HepG2 (cell line): ENCODE data around the gene CDC42EP1. TPM values are rescaled to one million over a fixed set of nuclear protein-coding genes. Genes with fewer than 3 reads are reported as not detected.

Source experiments
- ARID2 ChIP-seq: sonication (generic); formaldehyde crosslinking; IDR thresholded peaks from 2 replicates; pipeline ENCODE4 v1.8.1; 2022; ENCODE audit warnings: mild to moderate bottlenecking, missing genetic modification reagents, borderline replicate concordance
- ATM ChIP-seq: fragments of 450-650 bp; IDR thresholded peaks from 2 replicates; pipeline ENCODE4 v1.7.1; 2017; ENCODE audit warnings: mild to moderate bottlenecking, borderline replicate concordance
- IKZF4 ChIP-seq: sonication (generic); formaldehyde crosslinking; IDR thresholded peaks from 2 replicates; pipeline ENCODE4 v1.5.1; 2020; ENCODE audit warnings: borderline replicate concordance, mild to moderate bottlenecking, low read depth, missing genetic modification reagents; ENCODE audit errors: not compliant biosample characterization
- KLF11 ChIP-seq: IDR thresholded peaks from 2 replicates; pipeline ENCODE4 v1.6.1; 2016; ENCODE audit warnings: missing compliant biosample characterization
- MAFG ChIP-seq: sonication (generic); formaldehyde crosslinking; IDR thresholded peaks from 2 replicates; pipeline ENCODE4 v1.5.1; 2020; ENCODE audit warnings: mild to moderate bottlenecking, missing genetic modification reagents
- PHB2 ChIP-seq: fragments of 450-650 bp; IDR thresholded peaks from 2 replicates; pipeline ENCODE4 v1.6.1; 2018; ENCODE audit not compliant: partially characterized antibody
- PPARG ChIP-seq: conservative IDR thresholded peaks from 2 replicates; pipeline ENCODE4 v1.6.1; 2016; ENCODE audit warnings: missing biosample characterization, missing genetic modification reagents
- RAD51 ChIP-seq: fragments of 450-650 bp; IDR thresholded peaks from 2 replicates; pipeline ENCODE4 v1.6.1; 2016; ENCODE audit warnings: borderline replicate concordance
- RERE ChIP-seq: IDR thresholded peaks from 2 replicates; pipeline ENCODE4 v1.6.1; 2016; ENCODE audit warnings: low read depth, missing genetic modification reagents, missing compliant biosample characterization
- U2AF2 ChIP-seq: fragments of 200-400 bp; formaldehyde crosslinking; IDR thresholded peaks from 2 replicates; pipeline ENCODE4 v1.6.1; 2017; ENCODE audit warnings: low read depth, mild to moderate bottlenecking, low read length
- ZNF597 ChIP-seq: sonication (generic); formaldehyde crosslinking; IDR thresholded peaks from 2 replicates; pipeline ENCODE4 v1.5.0; 2020; ENCODE audit warnings: missing genetic modification reagents
- polyA plus RNA-seq, 8 experiments: library from polyadenylated mRNA; depleted of rRNA in 3 of 8; stranded (reverse) in 7 of 8; unstranded in 1 of 8; fragments of >200 nt; fragmentation: Illumina TruSeq in 4 of 8; extraction: Trizol in 4 of 8; gene quantifications; 2 replicates each; pipeline versions ENCODE4 v1.2.1 to v1.2.3, GENCODE V29; 2011 to 2016; ENCODE audit warnings: low read depth in 4 of 8, missing spikeins in 1 of 8, mixed read lengths in 1 of 8; ENCODE audit not compliant: insufficient read depth in 1 of 8
- total RNA-seq, 5 experiments: library from RNA; depleted of rRNA; stranded (reverse); fragments of >200 nt; fragmentation: Illumina TruSeq; extraction: Trizol; gene quantifications; 2 replicates each; pipeline ENCODE4 v1.2.3, GENCODE V29; 2016; ENCODE audit warnings: low read depth in 1 of 5
- TF ChIP-seq, protein P1 (sequence below): sonication (generic); formaldehyde crosslinking; IDR thresholded peaks from 2 replicates; pipeline ENCODE4 v1.5.0; 2020; ENCODE audit warnings: mild to moderate bottlenecking, missing genetic modification reagents, moderate library complexity
- TF ChIP-seq, protein P2 (sequence below): sonication (generic); formaldehyde crosslinking; IDR thresholded peaks from 2 replicates; pipeline ENCODE4 v1.5.0; 2020; ENCODE audit warnings: mild to moderate bottlenecking, missing genetic modification reagents
- TF ChIP-seq, protein P3 (sequence below): sonication (generic); formaldehyde crosslinking; IDR thresholded peaks from 2 replicates; pipeline ENCODE4 v1.4.0; 2020; ENCODE audit warnings: missing genetic modification reagents

CDC42EP1 gene
- total and polyA plus RNA-seq, 2 of the 13 experiments (the other 11 are each of a cell fraction or from before 2014, with no cell fraction given), result 17.1 to 29.5 TPM

DNA sequence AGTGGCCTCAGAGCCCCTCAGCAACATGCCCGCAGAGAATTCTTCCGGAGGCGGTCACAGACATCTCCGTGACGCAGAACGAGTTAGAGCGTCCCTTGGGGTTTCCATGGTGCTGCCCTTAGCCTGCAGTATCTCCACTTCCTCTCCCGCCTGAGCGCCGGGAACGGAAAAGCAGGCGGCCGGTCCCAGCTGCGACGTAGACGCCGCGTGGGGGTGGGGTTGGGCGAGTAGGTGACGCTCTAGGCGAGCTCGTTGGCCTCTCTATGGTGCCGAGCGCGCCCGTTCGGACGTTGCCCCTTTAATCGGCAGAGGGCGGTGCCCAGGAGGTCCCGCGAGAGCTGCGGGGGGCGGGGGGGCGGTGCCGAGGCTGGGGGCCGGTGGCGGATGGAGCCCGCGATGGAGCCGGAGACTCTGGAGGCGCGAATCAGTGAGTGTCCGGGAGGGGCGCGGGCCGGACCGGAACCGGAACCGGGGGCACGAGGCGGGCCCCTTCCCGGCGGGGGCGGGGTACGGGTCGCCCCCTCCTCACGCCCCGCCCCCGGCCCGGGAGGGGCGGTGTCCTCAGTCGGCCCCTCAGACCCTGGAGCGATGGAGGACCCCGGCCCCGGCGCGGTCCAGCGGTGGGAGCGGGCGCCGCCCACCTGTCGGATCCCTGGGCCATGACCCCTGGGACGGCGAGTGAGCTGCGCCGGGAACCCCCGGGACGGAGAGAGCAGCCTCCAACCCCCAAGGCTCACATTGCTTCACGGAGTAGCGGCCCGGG is 48.4 kb downstream of the CDC42EP1 start, which contains the start of gene GGA1 (continued):
- TF ChIP-seq ZNF597 (no peak), KLF11 (CRISPR knock-in tag) (no peak), PHB2 (no peak), ATM (no peak), RAD51 (no peak), RERE (CRISPR knock-in tag) (no peak), IKZF4 (no peak), PPARG (CRISPR knock-in tag) (0 out of 2 replicates have a peak, but pooled peaks have one; percentile 7), U2AF2 (no peak), MAFG (CRISPR knock-in tag) (no peak), ARID2 (CRISPR knock-in tag) (no peak)
- TF ChIP-seq, protein P1, sequence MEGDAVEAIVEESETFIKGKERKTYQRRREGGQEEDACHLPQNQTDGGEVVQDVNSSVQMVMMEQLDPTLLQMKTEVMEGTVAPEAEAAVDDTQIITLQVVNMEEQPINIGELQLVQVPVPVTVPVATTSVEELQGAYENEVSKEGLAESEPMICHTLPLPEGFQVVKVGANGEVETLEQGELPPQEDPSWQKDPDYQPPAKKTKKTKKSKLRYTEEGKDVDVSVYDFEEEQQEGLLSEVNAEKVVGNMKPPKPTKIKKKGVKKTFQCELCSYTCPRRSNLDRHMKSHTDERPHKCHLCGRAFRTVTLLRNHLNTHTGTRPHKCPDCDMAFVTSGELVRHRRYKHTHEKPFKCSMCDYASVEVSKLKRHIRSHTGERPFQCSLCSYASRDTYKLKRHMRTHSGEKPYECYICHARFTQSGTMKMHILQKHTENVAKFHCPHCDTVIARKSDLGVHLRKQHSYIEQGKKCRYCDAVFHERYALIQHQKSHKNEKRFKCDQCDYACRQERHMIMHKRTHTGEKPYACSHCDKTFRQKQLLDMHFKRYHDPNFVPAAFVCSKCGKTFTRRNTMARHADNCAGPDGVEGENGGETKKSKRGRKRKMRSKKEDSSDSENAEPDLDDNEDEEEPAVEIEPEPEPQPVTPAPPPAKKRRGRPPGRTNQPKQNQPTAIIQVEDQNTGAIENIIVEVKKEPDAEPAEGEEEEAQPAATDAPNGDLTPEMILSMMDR (CRISPR knock-in tag), result no peak
- TF ChIP-seq, protein P2, sequence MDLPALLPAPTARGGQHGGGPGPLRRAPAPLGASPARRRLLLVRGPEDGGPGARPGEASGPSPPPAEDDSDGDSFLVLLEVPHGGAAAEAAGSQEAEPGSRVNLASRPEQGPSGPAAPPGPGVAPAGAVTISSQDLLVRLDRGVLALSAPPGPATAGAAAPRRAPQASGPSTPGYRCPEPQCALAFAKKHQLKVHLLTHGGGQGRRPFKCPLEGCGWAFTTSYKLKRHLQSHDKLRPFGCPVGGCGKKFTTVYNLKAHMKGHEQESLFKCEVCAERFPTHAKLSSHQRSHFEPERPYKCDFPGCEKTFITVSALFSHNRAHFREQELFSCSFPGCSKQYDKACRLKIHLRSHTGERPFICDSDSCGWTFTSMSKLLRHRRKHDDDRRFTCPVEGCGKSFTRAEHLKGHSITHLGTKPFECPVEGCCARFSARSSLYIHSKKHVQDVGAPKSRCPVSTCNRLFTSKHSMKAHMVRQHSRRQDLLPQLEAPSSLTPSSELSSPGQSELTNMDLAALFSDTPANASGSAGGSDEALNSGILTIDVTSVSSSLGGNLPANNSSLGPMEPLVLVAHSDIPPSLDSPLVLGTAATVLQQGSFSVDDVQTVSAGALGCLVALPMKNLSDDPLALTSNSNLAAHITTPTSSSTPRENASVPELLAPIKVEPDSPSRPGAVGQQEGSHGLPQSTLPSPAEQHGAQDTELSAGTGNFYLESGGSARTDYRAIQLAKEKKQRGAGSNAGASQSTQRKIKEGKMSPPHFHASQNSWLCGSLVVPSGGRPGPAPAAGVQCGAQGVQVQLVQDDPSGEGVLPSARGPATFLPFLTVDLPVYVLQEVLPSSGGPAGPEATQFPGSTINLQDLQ (CRISPR knock-in tag), result 0 out of 2 replicates have a peak, but pooled peaks have one; percentile 17
- TF ChIP-seq, protein P3, sequence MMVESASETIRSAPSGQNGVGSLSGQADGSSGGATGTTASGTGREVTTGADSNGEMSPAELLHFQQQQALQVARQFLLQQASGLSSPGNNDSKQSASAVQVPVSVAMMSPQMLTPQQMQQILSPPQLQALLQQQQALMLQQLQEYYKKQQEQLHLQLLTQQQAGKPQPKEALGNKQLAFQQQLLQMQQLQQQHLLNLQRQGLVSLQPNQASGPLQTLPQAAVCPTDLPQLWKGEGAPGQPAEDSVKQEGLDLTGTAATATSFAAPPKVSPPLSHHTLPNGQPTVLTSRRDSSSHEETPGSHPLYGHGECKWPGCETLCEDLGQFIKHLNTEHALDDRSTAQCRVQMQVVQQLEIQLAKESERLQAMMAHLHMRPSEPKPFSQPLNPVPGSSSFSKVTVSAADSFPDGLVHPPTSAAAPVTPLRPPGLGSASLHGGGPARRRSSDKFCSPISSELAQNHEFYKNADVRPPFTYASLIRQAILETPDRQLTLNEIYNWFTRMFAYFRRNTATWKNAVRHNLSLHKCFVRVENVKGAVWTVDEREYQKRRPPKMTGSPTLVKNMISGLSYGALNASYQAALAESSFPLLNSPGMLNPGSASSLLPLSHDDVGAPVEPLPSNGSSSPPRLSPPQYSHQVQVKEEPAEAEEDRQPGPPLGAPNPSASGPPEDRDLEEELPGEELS (CRISPR knock-in tag), result peak; percentile 23
